Loucy (cell line): Measurements from ENCODE around the gene AKR7A2.

Experiments used
- CTCF ChIP-seq: fragments of 200-600 bp; sonication (generic); conservative IDR thresholded peaks from 2 replicates; pipeline ENCODE4 v1.5.1; 2014; ENCODE audit warnings: mild to moderate bottlenecking, antibody characterized with exemption, low read length
- EZH2phosphoT487 ChIP-seq: fragments of 200-600 bp; IDR thresholded peaks from 2 replicates; pipeline ENCODE4 v1.6.1; 2018; ENCODE audit warnings: antibody characterized with exemption, mild to moderate bottlenecking, moderate library complexity, borderline replicate concordance

DNA sequence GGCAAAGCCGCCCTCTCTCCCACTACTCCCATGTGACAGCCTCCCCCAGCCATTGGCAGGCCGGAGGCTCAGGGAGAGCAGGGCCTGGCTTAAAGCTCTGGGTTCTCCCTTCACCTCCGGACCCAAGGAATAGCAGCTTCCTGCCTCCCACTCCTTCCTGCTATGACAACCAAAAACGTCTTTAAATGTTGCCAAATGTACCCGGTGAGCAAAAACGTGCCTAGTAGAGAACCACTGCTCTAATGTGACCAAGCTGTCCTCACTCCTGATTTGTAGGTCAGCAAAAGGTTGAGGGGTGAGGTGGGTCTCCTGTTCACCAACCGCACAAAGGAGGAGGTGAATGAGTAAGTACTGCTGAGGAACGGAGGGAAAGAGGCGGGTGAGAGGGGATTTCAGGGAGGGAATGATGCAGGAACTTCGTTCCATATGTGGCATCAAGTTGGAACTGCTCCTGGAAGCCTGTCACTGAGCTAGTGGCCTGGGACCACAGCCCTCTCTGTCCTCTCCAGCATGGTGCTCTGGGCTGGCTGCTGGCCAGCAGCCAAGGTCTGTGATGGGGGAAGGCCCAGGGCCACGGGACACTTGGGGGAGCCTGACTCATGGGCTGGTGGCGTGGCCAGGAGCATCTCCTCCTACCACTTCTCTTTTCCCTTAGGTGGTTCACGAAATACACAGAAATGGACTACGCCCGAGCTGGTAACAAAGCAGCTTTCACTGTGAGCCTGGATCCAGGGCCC, 54.6 kb downstream of the AKR7A2 start:
- TF ChIP-seq CTCF (no peak), EZH2phosphoT487 (no peak)
